ENCODE measurements around the gene NDUFB10. TPM values are rescaled to one million over a fixed set of nuclear protein-coding genes. Genes with fewer than 3 reads are reported as not detected.

Gene NDUFB10
- total and polyA plus RNA-seq, 2 experiments from 2014 or later = 291 to 518 TPM

DNA sequence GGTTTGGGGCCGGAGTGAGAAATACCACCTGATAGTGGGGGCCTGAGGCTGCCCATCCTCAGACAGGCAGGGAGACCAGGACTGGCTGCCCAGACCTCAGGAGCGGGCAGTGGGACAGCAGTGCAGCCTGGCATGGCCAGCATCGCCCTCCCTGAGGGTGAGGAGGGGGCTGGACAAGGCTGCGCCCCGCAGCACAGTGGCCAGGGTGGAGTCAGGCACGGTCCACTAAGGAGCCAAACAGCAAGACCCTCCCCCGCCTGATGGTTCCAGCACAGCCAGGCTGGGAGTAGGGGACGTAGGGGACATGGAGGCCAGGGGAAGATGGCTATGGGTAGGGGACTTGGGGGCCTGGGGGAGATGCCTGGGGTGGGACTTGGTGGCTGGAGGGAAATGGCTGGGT, 47.0 kb downstream of the NDUFB10 start:
- Histone ChIP-seq H3K27ac (no peak overlapping the region), H3K9me3 (ENCODE audit: low read depth) (no peaks in the 10 kb centered on the region), H3K4me3 (no peak overlapping the region), H3K27me3 (no peaks in the 10 kb centered on the region), H3K36me3 (peaks cover 12% of the 10 kb centered on the region), H3K4me1 (ENCODE audit: low read depth) (peaks cover 23% of the 10 kb centered on the region)
- DNase-seq (ENCODE audit: low read depth in 1 of 2, low spot score in 1 of 2) = no peak
- TF ChIP-seq, protein P1, sequence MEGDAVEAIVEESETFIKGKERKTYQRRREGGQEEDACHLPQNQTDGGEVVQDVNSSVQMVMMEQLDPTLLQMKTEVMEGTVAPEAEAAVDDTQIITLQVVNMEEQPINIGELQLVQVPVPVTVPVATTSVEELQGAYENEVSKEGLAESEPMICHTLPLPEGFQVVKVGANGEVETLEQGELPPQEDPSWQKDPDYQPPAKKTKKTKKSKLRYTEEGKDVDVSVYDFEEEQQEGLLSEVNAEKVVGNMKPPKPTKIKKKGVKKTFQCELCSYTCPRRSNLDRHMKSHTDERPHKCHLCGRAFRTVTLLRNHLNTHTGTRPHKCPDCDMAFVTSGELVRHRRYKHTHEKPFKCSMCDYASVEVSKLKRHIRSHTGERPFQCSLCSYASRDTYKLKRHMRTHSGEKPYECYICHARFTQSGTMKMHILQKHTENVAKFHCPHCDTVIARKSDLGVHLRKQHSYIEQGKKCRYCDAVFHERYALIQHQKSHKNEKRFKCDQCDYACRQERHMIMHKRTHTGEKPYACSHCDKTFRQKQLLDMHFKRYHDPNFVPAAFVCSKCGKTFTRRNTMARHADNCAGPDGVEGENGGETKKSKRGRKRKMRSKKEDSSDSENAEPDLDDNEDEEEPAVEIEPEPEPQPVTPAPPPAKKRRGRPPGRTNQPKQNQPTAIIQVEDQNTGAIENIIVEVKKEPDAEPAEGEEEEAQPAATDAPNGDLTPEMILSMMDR (IDR thresholded peaks at IDR 0.05; ENCODE audit: low read depth, low read length) = no peak

DNA sequence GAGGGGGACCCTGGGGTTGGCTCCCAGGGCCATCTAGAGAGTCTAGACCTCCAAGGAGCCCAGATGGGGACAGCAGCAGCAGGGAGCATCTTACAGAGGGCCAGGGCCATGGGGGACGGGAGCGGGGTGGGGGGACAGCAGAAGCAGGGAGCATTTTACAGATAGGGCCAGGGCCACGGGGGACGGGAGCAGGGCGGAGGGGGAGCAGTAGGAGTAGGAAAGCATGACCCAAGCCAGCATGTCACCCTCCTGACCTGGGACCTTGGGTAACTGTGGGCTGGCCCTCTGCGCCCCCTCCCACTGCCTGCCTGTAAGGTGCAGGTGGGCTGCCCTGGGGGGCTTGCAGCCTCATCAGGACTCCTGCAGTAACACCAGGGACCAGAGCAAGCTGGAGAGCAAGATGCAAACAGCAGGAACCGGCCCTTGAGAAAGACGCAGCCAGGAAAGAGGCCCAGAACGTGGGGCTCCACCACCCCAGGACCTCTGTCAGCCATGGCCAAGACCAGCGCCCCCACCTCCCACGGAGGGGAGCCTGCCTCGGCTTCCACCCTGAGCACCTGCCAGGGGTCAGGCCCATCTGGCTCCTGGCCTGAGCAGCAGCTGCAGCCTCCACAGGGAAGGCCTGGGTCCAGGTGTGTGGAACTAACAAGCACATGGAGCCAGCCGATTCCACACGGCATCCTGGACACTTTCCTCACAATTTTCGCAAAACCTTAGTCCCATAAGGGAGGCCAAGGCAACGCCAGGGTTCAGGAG, 47.9 kb downstream of the NDUFB10 start:
- Histone ChIP-seq H3K27ac (no peak overlapping the region), H3K36me3 (peaks cover 3% of the 10 kb centered on the region), H3K9me3 (ENCODE audit: low read depth) (no peaks in the 10 kb centered on the region), H3K4me3 (no peak overlapping the region), H3K4me1 (ENCODE audit: low read depth) (peaks cover 23% of the 10 kb centered on the region), H3K27me3 (no peaks in the 10 kb centered on the region)
- no peak for DNase-seq (ENCODE audit: low read depth in 1 of 2, low spot score in 1 of 2)
- TF ChIP-seq, protein P1 (IDR thresholded peaks at IDR 0.05; ENCODE audit: low read depth, low read length) = no peak

DNA sequence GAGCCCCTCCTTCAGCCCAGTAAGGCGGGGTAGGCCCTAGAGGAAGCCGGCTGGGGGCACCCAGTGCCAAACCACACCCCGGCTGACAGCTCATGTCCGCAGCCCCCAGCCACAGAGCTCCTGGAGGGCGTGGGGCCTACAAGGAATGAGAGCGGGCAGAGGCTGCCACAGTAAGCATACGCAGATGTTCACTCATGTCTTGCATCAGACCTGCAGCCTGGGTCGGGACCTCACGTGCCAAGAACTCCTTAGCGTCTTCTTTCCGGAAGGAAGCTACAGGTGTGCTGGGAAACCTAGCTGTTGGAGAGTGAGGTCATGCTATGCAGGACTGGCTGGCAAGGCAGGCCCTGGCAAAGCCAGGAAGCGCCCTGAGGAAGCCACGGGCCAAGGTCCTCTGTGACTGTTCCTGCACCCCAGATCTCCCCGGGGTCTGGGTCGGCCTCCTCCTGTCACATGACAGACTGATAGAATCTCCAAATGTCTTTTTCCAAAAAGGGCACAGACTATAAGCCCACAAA, 48.7 kb downstream of the NDUFB10 start:
- no peak overlapping the region for H3K27ac ChIP-seq
- TF ChIP-seq, protein P1 (IDR thresholded peaks at IDR 0.05; ENCODE audit: low read depth, low read length) = no peak
- H3K4me1 ChIP-seq (ENCODE audit: low read depth) = peaks cover 23% of the 10 kb centered on the region
- no peaks in the 10 kb centered on the region for H3K27me3 ChIP-seq
- DNase-seq (ENCODE audit: low read depth in 1 of 2, low spot score in 1 of 2) = peak in 1 of 2 donors; percentile 72
- peaks cover 3% of the 10 kb centered on the region for H3K36me3 ChIP-seq
- H3K4me3 ChIP-seq = peak overlapping the region; percentile 92
- no peaks in the 10 kb centered on the region for H3K9me3 ChIP-seq (ENCODE audit: low read depth)

DNA sequence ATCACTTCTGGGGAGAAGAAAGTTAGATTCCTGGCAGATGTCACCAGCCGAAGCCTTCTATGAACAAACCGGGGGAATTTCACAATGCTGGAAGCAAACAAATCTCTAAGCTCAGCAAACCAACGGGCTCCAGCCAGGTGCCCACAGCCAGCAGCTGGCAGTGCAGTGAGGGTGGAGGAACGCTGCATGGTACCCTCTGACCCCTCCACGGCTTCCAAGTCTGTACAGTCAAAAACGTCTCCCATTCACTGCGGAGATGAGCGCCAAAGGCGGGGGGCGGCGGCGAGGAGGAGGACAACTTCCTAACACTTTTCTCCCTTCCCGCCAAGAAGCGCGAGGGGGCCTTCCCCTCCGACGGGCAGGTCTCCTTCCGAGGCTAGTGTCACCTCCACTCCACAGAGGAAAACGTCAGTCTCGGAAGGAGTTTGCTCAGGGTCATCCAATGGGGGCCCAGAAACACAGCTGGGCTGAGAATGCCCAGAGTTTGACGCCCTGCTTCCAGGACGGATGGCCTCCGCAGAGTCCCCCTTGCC, 49.4 kb downstream of the NDUFB10 start:
- no peaks in the 10 kb centered on the region for H3K9me3 ChIP-seq (ENCODE audit: low read depth)
- H3K4me3 ChIP-seq = peak overlapping the region; percentile 92
- peaks cover 23% of the 10 kb centered on the region for H3K4me1 ChIP-seq (ENCODE audit: low read depth)
- TF ChIP-seq, protein P1 (IDR thresholded peaks at IDR 0.05; ENCODE audit: low read depth, low read length) = no peak
- H3K27me3 ChIP-seq = no peaks in the 10 kb centered on the region
- DNase-seq (ENCODE audit: low read depth in 1 of 2, low spot score in 1 of 2) = peak in 1 of 2 donors; percentile 58
- no peaks in the 10 kb centered on the region for H3K36me3 ChIP-seq
- H3K27ac ChIP-seq = peak overlapping the region; percentile 85

DNA sequence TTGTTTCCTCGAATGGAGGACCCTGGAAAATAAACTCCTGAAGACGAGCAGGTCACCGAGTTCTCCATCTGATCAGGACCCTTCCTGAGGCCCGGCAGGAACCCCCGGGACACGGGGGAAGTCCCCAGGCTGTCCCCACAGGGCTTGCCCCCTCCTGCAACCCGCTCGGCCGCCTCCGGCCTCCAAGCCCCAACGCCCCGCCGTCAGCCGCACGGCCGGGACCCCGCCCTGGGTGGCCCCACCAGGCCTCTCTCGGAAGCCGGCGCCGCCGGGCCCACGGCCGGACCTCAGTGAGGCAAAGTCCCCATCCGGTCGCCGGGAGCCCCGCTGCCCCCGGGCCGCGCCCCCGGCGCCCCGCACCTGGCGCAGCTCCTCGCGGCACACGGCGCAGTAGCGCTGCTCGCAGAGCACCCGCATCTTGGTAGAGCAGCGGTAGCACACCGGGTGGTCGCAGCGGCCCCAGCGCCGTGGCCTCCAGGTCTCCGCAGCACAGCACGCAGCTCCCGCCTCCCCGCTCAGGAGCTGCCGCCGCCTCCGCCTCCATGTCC, 49.9 kb downstream of the NDUFB10 start:
- Histone ChIP-seq H3K27me3 (no peaks in the 10 kb centered on the region), H3K4me1 (ENCODE audit: low read depth) (peaks cover 20% of the 10 kb centered on the region), H3K9me3 (ENCODE audit: low read depth) (no peaks in the 10 kb centered on the region), H3K27ac (peak overlapping the region; percentile 85), H3K4me3 (peak overlapping the region; percentile 92), H3K36me3 (no peaks in the 10 kb centered on the region)
- DNase-seq (ENCODE audit: low read depth in 1 of 2, low spot score in 1 of 2) = no peak
- TF ChIP-seq, protein P1 (IDR thresholded peaks at IDR 0.05; ENCODE audit: low read depth, low read length) = no peak

Data from cardiac muscle cell (in vitro differentiated cells and primary cell).